ENCODE results near the gene DNASE1L2. TPM values are rescaled to one million over a fixed set of nuclear protein-coding genes. Genes with fewer than 3 reads are reported as not detected.

DNASE1L2 gene
- total and polyA plus RNA-seq, 11 donors: 0.12 to 0.51 (median 0.34) TPM; not detected in 2

- Histone ChIP-seq H3K4me1 (no peaks in the 10 kb centered on the region), H3K36me3 (peaks cover 0 to 51% (median 10%) of the 10 kb centered on the region in 9 donors), H3K4me3 (no peak overlapping the region), H3K27ac (no peak overlapping the region), H3K9me3 (no peaks in the 10 kb centered on the region), H3K27me3 (no peaks in the 10 kb centered on the region)
- TF ChIP-seq CTCF (IDR thresholded peaks at IDR 0.05): no peak
- no peak for TF ChIP-seq POLR2A (IDR thresholded peaks at IDR 0.05)
- DNase-seq (no peak), ATAC-seq (no peak)
- intact Hi-C loops (cut with DNase I): no loop called here
- 75 to 87% (median 85%) methylated on average over 20 to 24 of the region's 24 CpGs for WGBS, 4 donors
Observed at GRCh38 chr16:2280981-2281542, 44.8 kb downstream of the DNASE1L2 start.

GRCh38 chr16:2282262-2282661 lies 46.0 kb downstream of the DNASE1L2 start:
- Histone ChIP-seq H3K36me3 (peaks cover 0 to 52% (median 13%) of the 10 kb centered on the region in 9 donors), H3K27me3 (no peaks in the 10 kb centered on the region), H3K27ac (no peak overlapping the region), H3K4me3 (no peak overlapping the region), H3K9me3 (no peaks in the 10 kb centered on the region), H3K4me1 (no peaks in the 10 kb centered on the region)
- DNase-seq (no peak), ATAC-seq (no peak)
- WGBS, 4 donors: 79 to 84% (median 82%) methylated on average over 5 of the region's 5 CpGs
- intact Hi-C loops (cut with DNase I): no loop called here
- TF ChIP-seq CTCF (IDR thresholded peaks at IDR 0.05) (no peak), POLR2A (IDR thresholded peaks at IDR 0.05) (no peak)

- intact Hi-C loops (cut with DNase I): no loop called here
- no peak for DNase-seq
- WGBS, 4 donors: 88 to 92% (median 91%) methylated on average over 12 to 26 of the region's 26 CpGs
Observed at GRCh38 chr16:2282866-2283555, 46.8 kb downstream of the DNASE1L2 start.

More at GRCh38 chr16:2282866-2283555, 46.8 kb downstream of the DNASE1L2 start:
- Histone ChIP-seq H3K36me3 (peaks cover 0 to 55% (median 13%) of the 10 kb centered on the region in 9 donors), H3K4me1 (no peaks in the 10 kb centered on the region), H3K27me3 (no peaks in the 10 kb centered on the region), H3K9me3 (no peaks in the 10 kb centered on the region), H3K27ac (no peak overlapping the region), H3K4me3 (no peak overlapping the region)
- ATAC-seq: no peak
- TF ChIP-seq CTCF (IDR thresholded peaks at IDR 0.05): no peak
- TF ChIP-seq POLR2A (IDR thresholded peaks at IDR 0.05): no peak
